Small intestine (tissue), 4 donors: ENCODE data around the gene KRTAP5-9. TPM values are rescaled to one million over a fixed set of nuclear protein-coding genes. Genes with fewer than 3 reads are reported as not detected.

ENCODE experiments used
- polyA plus RNA-seq, 4 donors: library from polyadenylated mRNA; stranded (reverse) in 3 of 4; unstranded in 1 of 4; fragments of 200-250 nt in 3 of 4; fragments of 120-200 nt in 1 of 4; gene quantifications; one replicate each; pipeline versions ENCODE4 v1.2.1 to v1.2.3, GENCODE V29; 2013
- donor health status: healthy with polysubstance abuse.
- donor health status: Bipolar disorder and iron deficiency.
- donor health status: healthy.

The KRTAP5-9 gene
- polyA plus RNA-seq, 4 donors = 0.31 to 0.67 (median 0.50) TPM; not detected in 1

Other genes with a start within 250 kb of the KRTAP5-9 start
- 10 to 100 TPM; 11.6 to 50.5 (median 24.5) TPM for gene DHCR7, start 100.0 kb upstream of the KRTAP5-9 start, polyA plus RNA-seq
- 100 to 1,000 TPM in 2 of 4 donors, 10 to 100 TPM in 2; 85.7 to 210 (median 97.9) TPM for gene NADSYN1, start 95.2 kb upstream of the KRTAP5-9 start, polyA plus RNA-seq
- under 1 TPM in 2 of 4 donors, not detected in 2; 0.07 to 0.12 TPM for gene KRTAP5-7, start 21.2 kb upstream of the KRTAP5-9 start, polyA plus RNA-seq
- under 1 TPM in 2 of 4 donors, not detected in 2; 0.13 to 0.16 TPM for gene KRTAP5-8, start 10.4 kb upstream of the KRTAP5-9 start, polyA plus RNA-seq
- gene KRTAP5-10, start 17.1 kb downstream of the KRTAP5-9 start, polyA plus RNA-seq = under 1 TPM in 2 of 4 donors, not detected in 2; 0.07 to 0.30 TPM
- under 1 TPM in 1 of 4 donors, not detected in 3; 0.07 TPM for gene KRTAP5-11, start 34.5 kb downstream of the KRTAP5-9 start, polyA plus RNA-seq